ENCODE measurements around the gene TMEM208.
A peak's percentile ranks its signal among the peaks of the same experiment; 100 is the strongest.

Gene TMEM208

GRCh38 chr16:67191995-67192681 lies 34.8 kb upstream of the TMEM208 start, which contains the start of gene E2F4:
Gene E2F4, plus strand, starts transcription at chr16:67192155. Its CDS starts 73 bp downstream, at chr16:67192228.
- DNase-seq = peak; percentile 87

GRCh38 chr16:67192781-67193361 lies 34.1 kb upstream of the TMEM208 start:
- no peak for DNase-seq

- no peak for DNase-seq
Observed at GRCh38 chr16:67193536-67193935, 33.4 kb upstream of the TMEM208 start.

GRCh38 chr16:67194260-67194659 lies 32.7 kb upstream of the TMEM208 start:
- no peak for DNase-seq

GRCh38 chr16:67195676-67196075 lies 31.3 kb upstream of the TMEM208 start:
- DNase-seq = no peak

- DNase-seq = no peak
Observed at GRCh38 chr16:67196881-67197280, 30.0 kb upstream of the TMEM208 start.

- DNase-seq = no peak
Observed at GRCh38 chr16:67197704-67198103, 29.2 kb upstream of the TMEM208 start.

- DNase-seq = no peak
Observed at GRCh38 chr16:67198238-67198734, 28.6 kb upstream of the TMEM208 start.

- no peak for DNase-seq
Observed at GRCh38 chr16:67199011-67199807, 27.7 kb upstream of the TMEM208 start, which contains the start of gene ELMO3. Gene ELMO3, plus strand, starts transcription at chr16:67199131. Its CDS starts 196 bp downstream, at chr16:67199327.

- DNase-seq = no peak
Observed at GRCh38 chr16:67199808-67200198, 27.1 kb upstream of the TMEM208 start.

- no peak for DNase-seq
Observed at GRCh38 chr16:67200491-67200890, 26.4 kb upstream of the TMEM208 start.

GRCh38 chr16:67201411-67202345 lies 25.3 kb upstream of the TMEM208 start:
- no peak for DNase-seq

- no peak for DNase-seq
Observed at GRCh38 chr16:67202426-67202825, 24.5 kb upstream of the TMEM208 start.

- DNase-seq = no peak
Observed at GRCh38 chr16:67202956-67203493, 23.9 kb upstream of the TMEM208 start.

GRCh38 chr16:67204076-67204475 lies 22.9 kb upstream of the TMEM208 start:
- no peak for DNase-seq

GRCh38 chr16:67206129-67206837 lies 20.6 kb upstream of the TMEM208 start:
- DNase-seq = no peak

GRCh38 chr16:67206838-67207248 lies 20.1 kb upstream of the TMEM208 start:
- no peak for DNase-seq

GRCh38 chr16:67207249-67208091 lies 19.5 kb upstream of the TMEM208 start:
- DNase-seq = no peak

GRCh38 chr16:67208154-67208896 lies 18.6 kb upstream of the TMEM208 start:
- DNase-seq = no peak

GRCh38 chr16:67209565-67209964 lies 17.4 kb upstream of the TMEM208 start:
- DNase-seq = no peak

Data from NCI-H2107 (cell line).